Measurements from ENCODE around the gene PSPH. TPM values are rescaled to one million over a fixed set of nuclear protein-coding genes. Genes with fewer than 3 reads are reported as not detected.

The PSPH gene
- total and polyA plus RNA-seq, 2 donors (not counting 3 experiments of a cell fraction or from before 2014, with no cell fraction given) = 11.8 to 24.2 TPM

DNA sequence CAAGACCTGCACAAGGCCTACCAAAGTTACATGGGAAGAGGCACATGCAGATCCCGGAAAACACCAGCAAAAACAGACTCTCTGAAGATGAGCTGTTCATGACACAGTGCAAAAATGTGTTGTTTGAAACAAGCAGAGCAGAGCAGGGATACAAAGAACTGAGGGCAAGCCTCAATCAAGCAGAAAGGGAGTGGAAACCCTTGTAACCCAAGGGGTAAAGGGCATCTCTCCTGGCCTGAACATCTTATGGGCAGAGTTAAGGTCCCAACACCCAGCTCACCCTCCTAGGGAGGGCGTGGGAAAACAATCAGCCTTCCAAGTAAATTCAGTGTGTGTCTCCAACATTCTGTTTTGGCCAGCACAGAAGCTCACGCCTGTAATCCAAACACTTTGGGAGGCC is 10.5 kb downstream of the PSPH start:
- intact Hi-C loops (cut with micrococcal nuclease) = no loop called here
- no peak overlapping the region for H3K4me3 ChIP-seq (replicated peaks in 1 of 3; ENCODE audit: insufficient read depth in 1 of 3, low read depth in 1 of 3, low read length in 3 of 3)
- dilution Hi-C loops (cut with MboI; ENCODE audit: extremely low pct_ligation_motif_present, low sequenced_read_pairs) = no loop called here
- H3K36me3 ChIP-seq (ENCODE audit: control insufficient read depth in 2 of 2, extremely low read depth in 1 of 2, insufficient read depth in 2 of 2, low read length in 2 of 2) = no peaks in the 10 kb centered on the region
- DNase-seq (ENCODE audit: low read depth, low spot score) (no peak), FAIRE-seq (no peak)
- H3K27me3 ChIP-seq (ENCODE audit: control insufficient read depth in 2 of 2, insufficient read depth in 2 of 2, low read length in 2 of 2) = no peaks in the 10 kb centered on the region
- H3K9ac ChIP-seq (replicated peaks; ENCODE audit: extremely low read depth, insufficient read depth, low read length) = no peak overlapping the region
- BruUV-seq (replicated peaks) = no TSS peak
- H3K79me2 ChIP-seq (ENCODE audit: control insufficient read depth, insufficient read depth, low read length) = no peaks in the 10 kb centered on the region
- no peaks in the 10 kb centered on the region for H3K4me1 ChIP-seq (ENCODE audit: control insufficient read depth, extremely low read depth, insufficient read depth, low read length)
- H3K27ac ChIP-seq (ENCODE audit: insufficient read depth, low read depth, low read length) = no peak overlapping the region
- TF ChIP-seq, protein P1, sequence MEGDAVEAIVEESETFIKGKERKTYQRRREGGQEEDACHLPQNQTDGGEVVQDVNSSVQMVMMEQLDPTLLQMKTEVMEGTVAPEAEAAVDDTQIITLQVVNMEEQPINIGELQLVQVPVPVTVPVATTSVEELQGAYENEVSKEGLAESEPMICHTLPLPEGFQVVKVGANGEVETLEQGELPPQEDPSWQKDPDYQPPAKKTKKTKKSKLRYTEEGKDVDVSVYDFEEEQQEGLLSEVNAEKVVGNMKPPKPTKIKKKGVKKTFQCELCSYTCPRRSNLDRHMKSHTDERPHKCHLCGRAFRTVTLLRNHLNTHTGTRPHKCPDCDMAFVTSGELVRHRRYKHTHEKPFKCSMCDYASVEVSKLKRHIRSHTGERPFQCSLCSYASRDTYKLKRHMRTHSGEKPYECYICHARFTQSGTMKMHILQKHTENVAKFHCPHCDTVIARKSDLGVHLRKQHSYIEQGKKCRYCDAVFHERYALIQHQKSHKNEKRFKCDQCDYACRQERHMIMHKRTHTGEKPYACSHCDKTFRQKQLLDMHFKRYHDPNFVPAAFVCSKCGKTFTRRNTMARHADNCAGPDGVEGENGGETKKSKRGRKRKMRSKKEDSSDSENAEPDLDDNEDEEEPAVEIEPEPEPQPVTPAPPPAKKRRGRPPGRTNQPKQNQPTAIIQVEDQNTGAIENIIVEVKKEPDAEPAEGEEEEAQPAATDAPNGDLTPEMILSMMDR (IDR thresholded peaks at IDR 0.05; ENCODE audit: extremely low read depth in 1 of 2, insufficient read depth in 1 of 2, low read depth in 1 of 2, low read length in 2 of 2) = no peak
- TF ChIP-seq EZH2 (IDR thresholded peaks at IDR 0.05; ENCODE audit: borderline replicate concordance, low read depth, low read length, severe bottlenecking) (no peak), POLR2AphosphoS5 (IDR thresholded peaks at IDR 0.05; ENCODE audit: insufficient read depth, low read depth, low read length) (no peak), JUN (IDR thresholded peaks at IDR 0.05; ENCODE audit: borderline replicate concordance, insufficient read depth, insufficient read length, low read depth) (no peak), FOS (IDR thresholded peaks at IDR 0.05; ENCODE audit: borderline replicate concordance, insufficient read depth, low read length) (no peak), MYC (IDR thresholded peaks at IDR 0.05; ENCODE audit: low read depth, low read length) (no peak), GATA2 (IDR thresholded peaks at IDR 0.05; ENCODE audit: insufficient read depth, insufficient read length, low read depth, low read length) (no peak), POLR2A (IDR thresholded peaks at IDR 0.05; ENCODE audit: low read depth, low read length) (no peak)
- TF ChIP-seq, protein P2, sequence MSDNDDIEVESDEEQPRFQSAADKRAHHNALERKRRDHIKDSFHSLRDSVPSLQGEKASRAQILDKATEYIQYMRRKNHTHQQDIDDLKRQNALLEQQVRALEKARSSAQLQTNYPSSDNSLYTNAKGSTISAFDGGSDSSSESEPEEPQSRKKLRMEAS (IDR thresholded peaks at IDR 0.05; ENCODE audit: insufficient read depth, insufficient read length) = no peak
- H3K9me1 ChIP-seq (replicated peaks; ENCODE audit: control insufficient read depth, extremely low read depth, insufficient read depth, low read length) = no peaks in the 10 kb centered on the region
- no peaks in the 10 kb centered on the region for H3K9me3 ChIP-seq (replicated peaks; ENCODE audit: control insufficient read depth, insufficient read depth, low read length)
- ChIA-PET CTCF (interaction anchor here (0.7 to 1.1 kb wide), 4 partner anchors 13 to 41 kb away, joined by 3 to 4 read pairs (median 3); no protein-coding TSS in a partner anchor), POLR2A (interaction anchor here (0.6 kb wide), 2 partner anchors 21 to 66 kb away, joined by 3 to 4 read pairs; no protein-coding TSS in a partner anchor)
- H4K20me1 ChIP-seq (replicated peaks; ENCODE audit: control insufficient read depth, extremely low read depth, insufficient read depth, low read length) = no peaks in the 10 kb centered on the region
- H3K4me2 ChIP-seq (ENCODE audit: insufficient read depth, low read length) = no peak overlapping the region
- H2AFZ ChIP-seq (ENCODE audit: low read depth, low read length) = no peak overlapping the region

All from endothelial cell of umbilical vein (primary cell).